ENCODE data around the gene PLD3. TPM values are rescaled to one million over a fixed set of nuclear protein-coding genes. Genes with fewer than 3 reads are reported as not detected.
"Not testable (repeated sequence)": the region's sequence is repeated elsewhere in the genome, so short reads cannot be mapped to it uniquely, and the experiment has no call there.

Gene PLD3
- total and polyA plus RNA-seq, 3 donors from 2014 or later, result 219 to 533 (median 277) TPM

DNA sequence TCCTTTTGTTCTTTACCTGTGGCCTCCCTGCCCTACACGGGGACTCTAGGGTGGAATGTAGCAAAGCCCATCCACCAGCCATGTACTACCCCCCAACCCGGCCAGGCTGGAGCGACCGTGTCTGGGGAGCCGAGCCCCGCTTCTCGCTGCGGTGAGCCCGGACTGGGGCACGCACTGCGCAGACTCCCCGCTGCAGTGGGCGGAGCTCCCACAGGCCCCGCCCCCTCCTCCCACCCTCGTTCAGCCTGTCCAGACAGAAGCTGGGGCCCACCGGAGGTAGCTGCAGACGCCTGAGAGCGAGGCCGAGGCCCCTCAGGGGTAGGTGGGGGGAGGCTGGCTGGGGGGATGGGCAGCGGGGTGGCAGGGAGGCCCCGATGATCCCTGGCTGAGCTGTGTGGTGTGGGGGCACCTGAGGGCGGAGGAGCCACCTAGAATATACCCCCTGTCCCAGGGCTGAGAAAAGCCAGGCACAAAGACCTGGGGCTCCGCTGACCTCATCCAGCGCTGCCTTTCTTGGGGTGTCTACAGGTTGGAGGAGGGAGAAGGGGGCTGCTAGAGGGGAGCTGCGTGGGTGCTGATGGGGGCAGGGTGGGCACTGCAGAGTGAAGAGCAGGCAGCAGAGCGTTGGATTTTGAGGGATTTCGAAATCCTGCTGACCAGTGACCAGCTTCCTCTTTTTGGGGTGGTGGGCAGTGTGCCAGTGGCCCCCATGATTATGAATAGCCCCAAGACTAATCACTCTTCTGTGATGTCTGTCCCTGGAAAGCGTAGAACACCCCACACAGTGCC is 17.3 kb downstream of the PLD3 start:
- no peaks in the 10 kb centered on the region for H3K27me3 ChIP-seq
- TF ChIP-seq CTCF (IDR thresholded peaks at IDR 0.05) (no peak), POLR2A (IDR thresholded peaks at IDR 0.05) (no peak)
- peak; percentile 77 for DNase-seq
- H3K9me3 ChIP-seq, result no peaks in the 10 kb centered on the region
- WGBS, 2 donors, result 20 to 26% methylated on average over 22 to 28 of the region's 28 CpGs
- peaks cover 3% of the 10 kb centered on the region for H3K4me1 ChIP-seq
- no peak overlapping the region for H3K27ac ChIP-seq
- intact Hi-C loops (cut with DNase I; ENCODE audit: low total_unique reads), result no loop called here
- H3K4me3 ChIP-seq, result peak overlapping the region; percentile 13 to 46
- no peaks in the 10 kb centered on the region for H3K36me3 ChIP-seq (ENCODE audit: low read depth, missing control alignments)

- Histone ChIP-seq H3K9me3 (no peaks in the 10 kb centered on the region), H3K36me3 (ENCODE audit: low read depth, missing control alignments) (no peaks in the 10 kb centered on the region), H3K27ac (no peak overlapping the region), H3K4me3 (no peak overlapping the region), H3K4me1 (peaks cover 3% of the 10 kb centered on the region), H3K27me3 (no peaks in the 10 kb centered on the region)
- DNase-seq, result peak; percentile 26
- 80 to 82% methylated on average over 21 to 27 of the region's 27 CpGs for WGBS, 2 donors
- intact Hi-C loops (cut with DNase I; ENCODE audit: low total_unique reads), result no loop called here
- TF ChIP-seq POLR2A (IDR thresholded peaks at IDR 0.05), result no peak
- TF ChIP-seq CTCF (IDR thresholded peaks at IDR 0.05), result no peak
Measured at GRCh38 chr19:40366697-40367561, 18.4 kb downstream of the PLD3 start.

DNA sequence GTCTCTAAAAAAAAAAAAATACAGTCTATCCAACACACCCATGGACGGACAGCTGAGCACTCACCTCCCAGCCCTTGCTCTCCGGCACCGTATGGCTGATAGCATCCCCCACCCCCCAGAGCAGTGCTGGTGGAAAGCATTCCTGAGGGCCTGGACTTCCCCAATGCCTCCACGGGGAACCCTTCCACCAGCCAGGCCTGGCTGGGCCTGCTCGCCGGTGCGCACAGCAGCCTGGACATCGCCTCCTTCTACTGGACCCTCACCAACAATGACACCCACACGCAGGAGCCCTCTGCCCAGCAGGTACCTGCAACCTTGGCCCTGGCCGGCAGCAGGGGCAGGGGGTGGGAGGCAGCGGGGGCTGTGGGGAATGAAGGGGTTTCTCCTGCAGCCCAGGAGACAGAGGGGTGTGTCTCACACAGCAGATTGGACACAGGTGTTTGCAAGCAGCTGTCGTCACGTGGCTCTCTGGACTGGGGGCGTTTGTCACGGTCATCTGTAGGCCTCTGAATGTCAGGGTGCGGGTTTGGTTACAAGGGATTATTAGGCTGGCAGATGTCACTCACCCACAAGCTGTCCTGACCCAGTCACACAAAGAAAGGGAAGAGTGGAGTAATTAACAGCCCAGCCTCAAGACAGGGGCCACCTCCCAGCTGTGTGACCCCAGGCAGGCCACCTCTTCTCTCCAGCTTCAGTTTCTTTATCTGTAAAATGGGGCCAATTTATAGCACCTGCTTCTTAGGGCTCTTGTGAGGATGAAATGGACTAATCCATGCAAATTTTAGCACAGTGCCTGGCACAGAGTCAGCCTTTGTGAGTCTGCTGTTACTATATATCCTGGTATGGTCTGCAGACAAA is 19.3 kb downstream of the PLD3 start:
- intact Hi-C loops (cut with DNase I; ENCODE audit: low total_unique reads), result no loop called here
- no peaks in the 10 kb centered on the region for H3K27me3 ChIP-seq
- H3K4me3 ChIP-seq, result no peak overlapping the region
- H3K9me3 ChIP-seq, result no peaks in the 10 kb centered on the region
- no peak for DNase-seq
- H3K27ac ChIP-seq, result no peak overlapping the region
- 85 to 86% methylated on average over 14 to 16 of the region's 16 CpGs for WGBS, 2 donors
- peaks cover 3% of the 10 kb centered on the region for H3K4me1 ChIP-seq
- TF ChIP-seq POLR2A (IDR thresholded peaks at IDR 0.05), result no peak
- no peak for TF ChIP-seq CTCF (IDR thresholded peaks at IDR 0.05)
- H3K36me3 ChIP-seq (ENCODE audit: low read depth, missing control alignments), result no peaks in the 10 kb centered on the region

DNA sequence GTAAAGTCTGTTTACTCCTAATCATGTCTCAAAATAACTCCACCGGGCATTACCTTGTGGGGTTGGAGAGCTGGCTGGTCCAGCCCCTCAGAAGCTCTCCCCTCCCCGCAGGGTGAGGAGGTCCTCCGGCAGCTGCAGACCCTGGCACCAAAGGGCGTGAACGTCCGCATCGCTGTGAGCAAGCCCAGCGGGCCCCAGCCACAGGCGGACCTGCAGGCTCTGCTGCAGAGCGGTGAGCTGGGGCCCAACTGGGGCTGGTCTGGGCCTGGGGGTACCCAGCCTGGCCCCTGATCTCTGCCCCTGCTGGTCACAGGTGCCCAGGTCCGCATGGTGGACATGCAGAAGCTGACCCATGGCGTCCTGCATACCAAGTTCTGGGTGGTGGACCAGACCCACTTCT is 21.3 kb downstream of the PLD3 start:
- 90 to 92% methylated on average over 4 to 12 of the region's 12 CpGs for WGBS, 2 donors
- intact Hi-C loops (cut with DNase I; ENCODE audit: low total_unique reads), result no loop called here
- TF ChIP-seq POLR2A (IDR thresholded peaks at IDR 0.05), result no peak
- peaks cover 3% of the 10 kb centered on the region for H3K4me1 ChIP-seq
- no peak overlapping the region for H3K4me3 ChIP-seq
- no peak for DNase-seq
- H3K27me3 ChIP-seq, result no peaks in the 10 kb centered on the region
- H3K27ac ChIP-seq, result no peak overlapping the region
- no peaks in the 10 kb centered on the region for H3K9me3 ChIP-seq
- no peaks in the 10 kb centered on the region for H3K36me3 ChIP-seq (ENCODE audit: low read depth, missing control alignments)

DNA sequence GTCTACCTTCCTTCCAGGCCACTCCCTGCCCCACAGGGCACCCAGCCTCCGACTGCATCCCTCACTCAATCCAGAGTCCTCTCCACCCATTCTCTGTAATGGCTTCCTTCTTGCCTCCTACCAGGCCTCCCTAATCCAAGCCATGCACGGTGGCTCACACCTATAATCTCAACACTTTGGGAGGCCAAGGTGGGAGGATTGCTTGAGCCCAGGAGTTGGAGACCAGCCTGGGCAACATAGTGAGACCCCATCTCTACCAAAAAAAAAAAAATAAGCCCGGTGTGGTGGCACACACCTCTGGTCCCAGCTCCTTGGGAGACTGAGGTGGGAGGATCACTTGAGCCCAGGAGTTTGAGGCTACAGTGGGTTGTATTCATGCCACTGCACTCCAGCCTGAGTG is 21.8 kb downstream of the PLD3 start:
- 82 to 93% methylated on average over 3 of the region's 3 CpGs for WGBS, 2 donors
- H3K4me1 ChIP-seq; H3K9me3 ChIP-seq; H3K4me3 ChIP-seq; H3K27me3 ChIP-seq; H3K27ac ChIP-seq; H3K36me3 ChIP-seq (ENCODE audit: low read depth, missing control alignments); intact Hi-C loops (cut with DNase I; ENCODE audit: low total_unique reads); DNase-seq: not testable (repeated sequence)
